HEK293T (cell line): Measurements from ENCODE around the gene RNF10.

Experiments
- FOXK2 ChIP-seq: fragments of 450-650 bp; IDR thresholded peaks from 2 replicates; pipeline ENCODE4 v1.6.1; 2016; ENCODE audit warnings: mild to moderate bottlenecking
- FOXM1 ChIP-seq: fragments of 450-650 bp; IDR thresholded peaks from 2 replicates; pipeline ENCODE4 v1.6.1; 2017; ENCODE audit warnings: mild to moderate bottlenecking, borderline replicate concordance
- HDGF ChIP-seq: fragments of 450-650 bp; IDR thresholded peaks from 2 replicates; pipeline ENCODE4 v1.6.1; 2017; ENCODE audit warnings: antibody characterized with exemption, borderline replicate concordance
- NFRKB ChIP-seq: fragments of 450-650 bp; IDR thresholded peaks from 2 replicates; pipeline ENCODE4 v1.6.1; 2016; ENCODE audit warnings: mild to moderate bottlenecking, moderate library complexity
- TF ChIP-seq, protein P1 (sequence below): fragments of 450-650 bp; IDR thresholded peaks from 2 replicates; pipeline ENCODE4 v1.6.1; 2016

DNA sequence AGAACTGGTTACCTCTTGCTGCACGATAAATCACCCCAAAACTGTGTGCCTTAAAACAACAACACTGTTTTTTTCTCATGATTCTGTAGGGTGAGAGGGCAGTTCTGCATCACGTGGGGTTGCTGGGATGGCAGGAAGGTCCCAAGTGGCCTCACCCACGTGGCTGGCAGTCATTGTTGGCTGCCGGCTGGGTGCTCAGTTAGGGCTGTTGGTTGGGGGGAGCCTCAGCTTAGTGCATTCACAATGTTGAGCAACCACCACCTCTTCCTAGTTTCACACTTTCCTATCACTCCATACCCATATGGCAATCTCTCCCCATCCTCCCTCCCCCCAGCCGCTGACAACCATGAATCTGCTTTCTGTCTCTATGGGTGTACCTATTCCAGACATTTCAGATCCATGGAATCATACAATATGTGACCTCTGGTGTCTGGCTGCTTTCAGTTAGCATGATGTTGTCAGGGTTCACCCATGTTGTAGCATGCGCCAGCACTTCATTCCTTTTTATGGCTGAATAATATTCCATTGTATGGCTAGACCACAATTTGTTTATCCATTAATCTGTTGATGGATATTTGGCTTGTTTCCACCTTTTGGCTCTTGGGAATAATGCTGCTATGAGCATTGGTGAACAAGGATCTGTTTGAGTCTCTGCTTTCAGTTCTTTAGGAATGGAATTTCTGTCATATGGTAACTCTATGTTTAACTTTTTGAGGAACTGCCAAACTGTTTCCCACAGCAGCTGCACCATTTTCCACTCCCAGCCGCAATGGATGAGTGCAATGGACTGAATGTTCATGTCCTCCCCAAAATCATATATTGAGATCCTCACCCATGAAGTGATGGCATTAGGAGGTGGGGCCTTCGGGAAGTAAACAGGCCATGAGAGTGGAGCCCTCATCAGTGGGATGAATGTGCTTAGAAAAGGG lies 58.2 kb downstream of the RNF10 start:
- no peak for TF ChIP-seq NFRKB
- no peak for TF ChIP-seq FOXM1
- TF ChIP-seq FOXK2 = no peak
- TF ChIP-seq HDGF = no peak
- TF ChIP-seq, protein P1, sequence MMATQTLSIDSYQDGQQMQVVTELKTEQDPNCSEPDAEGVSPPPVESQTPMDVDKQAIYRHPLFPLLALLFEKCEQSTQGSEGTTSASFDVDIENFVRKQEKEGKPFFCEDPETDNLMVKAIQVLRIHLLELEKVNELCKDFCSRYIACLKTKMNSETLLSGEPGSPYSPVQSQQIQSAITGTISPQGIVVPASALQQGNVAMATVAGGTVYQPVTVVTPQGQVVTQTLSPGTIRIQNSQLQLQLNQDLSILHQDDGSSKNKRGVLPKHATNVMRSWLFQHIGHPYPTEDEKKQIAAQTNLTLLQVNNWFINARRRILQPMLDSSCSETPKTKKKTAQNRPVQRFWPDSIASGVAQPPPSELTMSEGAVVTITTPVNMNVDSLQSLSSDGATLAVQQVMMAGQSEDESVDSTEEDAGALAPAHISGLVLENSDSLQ = no peak
